HepG2 (cell line): ENCODE data around the gene C14orf119. TPM values are rescaled to one million over a fixed set of nuclear protein-coding genes. Genes with fewer than 3 reads are reported as not detected.

Source experiments
- GFI1 ChIP-seq: sonication (generic); formaldehyde crosslinking; IDR thresholded peaks from 2 replicates; pipeline ENCODE4 v1.5.0; 2020; ENCODE audit warnings: missing genetic modification reagents, mild to moderate bottlenecking, borderline replicate concordance
- HHEX ChIP-seq: IDR thresholded peaks from 2 replicates; pipeline ENCODE4 v1.6.1; 2016; ENCODE audit warnings: control low read depth
- JUND ChIP-seq: sonication (generic); formaldehyde crosslinking; IDR thresholded peaks from 2 replicates; pipeline ENCODE4 v1.8.0; 2022; ENCODE audit warnings: mild to moderate bottlenecking, missing genetic modification reagents
- KAT8 ChIP-seq: IDR thresholded peaks from 2 replicates; pipeline ENCODE4 v1.6.1; 2016; ENCODE audit warnings: missing genetic modification reagents, missing compliant biosample characterization
- MED8 ChIP-seq: sonication (generic); formaldehyde crosslinking; IDR thresholded peaks from 2 replicates; pipeline ENCODE4 v1.8.1; 2023; ENCODE audit warnings: mild to moderate bottlenecking, missing genetic modification reagents; ENCODE audit not compliant: insufficient replicate concordance
- MTF1 ChIP-seq: sonication (generic); formaldehyde crosslinking; IDR thresholded peaks from 2 replicates; pipeline ENCODE4 v1.5.0; 2020; ENCODE audit warnings: missing genetic modification reagents
- PHB2 ChIP-seq: fragments of 450-650 bp; IDR thresholded peaks from 2 replicates; pipeline ENCODE4 v1.6.1; 2018; ENCODE audit not compliant: partially characterized antibody
- PTBP1 ChIP-seq: fragments of 200-400 bp; formaldehyde crosslinking; IDR thresholded peaks from 2 replicates; pipeline ENCODE4 v1.6.1; 2018; ENCODE audit warnings: low read length, low read depth; ENCODE audit not compliant: poor library complexity, severe bottlenecking
- SCMH1 ChIP-seq: sonication (generic); formaldehyde crosslinking; IDR thresholded peaks from 2 replicates; pipeline ENCODE4 v1.9.0; 2021; ENCODE audit warnings: missing genetic modification reagents, mild to moderate bottlenecking, borderline replicate concordance
- SNAI1 ChIP-seq: sonication (generic); formaldehyde crosslinking; IDR thresholded peaks from 2 replicates; pipeline ENCODE4 v1.5.0; 2020; ENCODE audit warnings: mild to moderate bottlenecking, missing genetic modification reagents, borderline replicate concordance
- ZBTB3 ChIP-seq: sonication (generic); formaldehyde crosslinking; IDR thresholded peaks from 2 replicates; pipeline ENCODE4 v1.4.0; 2020; ENCODE audit warnings: low read depth, mild to moderate bottlenecking, moderate library complexity, missing genetic modification reagents, borderline replicate concordance
- ZFX ChIP-seq: sonication (generic); formaldehyde crosslinking; IDR thresholded peaks from 2 replicates; pipeline ENCODE4 v1.4.0; 2020; ENCODE audit warnings: mild to moderate bottlenecking, low read depth, missing genetic modification reagents, moderate library complexity
- ZIK1 ChIP-seq: sonication (generic); formaldehyde crosslinking; IDR thresholded peaks from 2 replicates; pipeline ENCODE4 v1.5.0; 2020; ENCODE audit warnings: mild to moderate bottlenecking, low read depth, missing genetic modification reagents, borderline replicate concordance
- ZNF138 ChIP-seq: sonication (generic); formaldehyde crosslinking; IDR thresholded peaks from 2 replicates; pipeline ENCODE4 v1.5.0; 2020; ENCODE audit warnings: mild to moderate bottlenecking, low read depth, missing genetic modification reagents
- ZNF234 ChIP-seq: sonication (generic); formaldehyde crosslinking; conservative IDR thresholded peaks from 2 replicates; pipeline ENCODE4 v1.5.1; 2020; ENCODE audit warnings: mild to moderate bottlenecking, missing genetic modification reagents
- ZNF737 ChIP-seq: sonication (generic); formaldehyde crosslinking; IDR thresholded peaks from 2 replicates; pipeline ENCODE4 v1.5.0; 2020; ENCODE audit warnings: missing genetic modification reagents, mild to moderate bottlenecking, borderline replicate concordance
- ZZZ3 ChIP-seq: sonication (generic); formaldehyde crosslinking; IDR thresholded peaks from 2 replicates; pipeline ENCODE4 v1.4.0; 2020; ENCODE audit warnings: missing genetic modification reagents, mild to moderate bottlenecking, borderline replicate concordance
- polyA plus RNA-seq, 8 experiments: library from polyadenylated mRNA; depleted of rRNA in 3 of 8; stranded (reverse) in 7 of 8; unstranded in 1 of 8; fragments of >200 nt; fragmentation: Illumina TruSeq in 4 of 8; extraction: Trizol in 4 of 8; gene quantifications; 2 replicates each; pipeline versions ENCODE4 v1.2.1 to v1.2.3, GENCODE V29; 2011 to 2016; ENCODE audit warnings: low read depth in 4 of 8, missing spikeins in 1 of 8, mixed read lengths in 1 of 8; ENCODE audit not compliant: insufficient read depth in 1 of 8
- total RNA-seq, 5 experiments: library from RNA; depleted of rRNA; stranded (reverse); fragments of >200 nt; fragmentation: Illumina TruSeq; extraction: Trizol; gene quantifications; 2 replicates each; pipeline ENCODE4 v1.2.3, GENCODE V29; 2016; ENCODE audit warnings: low read depth in 1 of 5
- TF ChIP-seq, protein P1 (sequence below): sonication (generic); formaldehyde crosslinking; IDR thresholded peaks from 2 replicates; pipeline ENCODE4 v1.5.0; 2020; ENCODE audit warnings: mild to moderate bottlenecking, missing genetic modification reagents
- TF ChIP-seq, protein P2 (sequence below): sonication (generic); formaldehyde crosslinking; IDR thresholded peaks from 2 replicates; pipeline ENCODE4 v1.9.0; 2021; ENCODE audit warnings: missing genetic modification reagents, borderline replicate concordance
- TF ChIP-seq, protein P3 (sequence below): sonication (generic); formaldehyde crosslinking; IDR thresholded peaks from 2 replicates; pipeline ENCODE4 v1.5.0; 2020; ENCODE audit warnings: missing genetic modification reagents
- TF ChIP-seq, protein P4 (sequence below): sonication (generic); formaldehyde crosslinking; IDR thresholded peaks from 2 replicates; pipeline ENCODE4 v1.4.0; 2020; ENCODE audit warnings: missing genetic modification reagents

The C14orf119 gene
- total and polyA plus RNA-seq, 2 of the 13 experiments (the other 11 are each of a cell fraction or from before 2014, with no cell fraction given) = 117 to 206 TPM

DNA sequence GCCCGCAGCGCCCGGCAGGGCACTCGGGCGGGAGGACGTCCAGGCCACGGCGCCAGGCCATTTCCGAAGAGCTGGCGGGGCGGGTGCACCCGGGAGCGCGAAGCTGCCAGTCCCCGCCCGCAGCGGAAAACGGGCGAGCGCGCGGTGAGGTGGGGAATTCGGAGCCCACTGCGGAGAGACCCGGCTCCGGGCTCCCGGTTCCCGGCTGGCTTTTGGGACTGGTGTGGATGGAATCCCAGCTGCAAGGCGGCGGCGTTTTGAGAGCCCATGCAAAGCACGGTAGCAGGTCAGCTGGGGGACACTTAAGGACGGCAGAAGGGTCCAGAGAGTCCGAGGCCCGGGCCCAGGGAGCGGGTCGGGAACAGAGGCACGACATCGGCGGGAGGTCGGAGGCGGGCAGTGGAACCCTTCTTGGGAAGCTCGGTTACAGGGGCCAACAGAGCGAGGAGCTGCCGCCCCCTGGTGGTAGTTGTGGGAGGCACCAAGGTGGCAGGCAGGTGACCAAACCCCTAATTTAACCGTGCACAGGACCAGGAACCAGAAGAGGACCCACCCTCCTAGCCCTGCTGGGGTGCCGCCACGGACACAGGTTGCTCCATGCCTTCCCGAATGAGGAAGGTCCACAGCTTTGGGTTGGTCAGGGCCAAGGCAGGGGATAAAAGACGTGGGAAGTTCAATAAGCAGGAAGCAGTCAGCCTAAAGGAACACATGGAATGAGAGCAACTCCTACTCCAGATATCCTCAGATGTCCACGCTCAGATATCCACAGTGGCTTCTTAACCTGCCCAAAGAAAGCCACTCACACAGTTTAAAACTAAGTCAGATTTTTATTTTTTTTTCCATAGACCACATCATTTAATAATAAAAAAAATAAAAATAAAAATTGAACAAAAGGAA, 37.3 kb upstream of the C14orf119 start (continued):
- TF ChIP-seq ZBTB3 (CRISPR knock-in tag) (0 out of 2 replicates have a peak, but pooled peaks have one; percentile 12), SNAI1 (CRISPR knock-in tag) (peak; percentile 77; the same call in 1 of the 2 replicates), SCMH1 (CRISPR knock-in tag) (no peak), JUND (CRISPR knock-in tag) (no peak), ZNF138 (no peak; the same call in 1 of the 2 replicates), MED8 (CRISPR knock-in tag) (peak; percentile 52), PTBP1 (peak; percentile 98), ZIK1 (CRISPR knock-in tag) (0 out of 2 replicates have a peak, but pooled peaks have one; percentile 50), ZNF234 (CRISPR knock-in tag) (0 out of 2 replicates have a peak, but pooled peaks have one; percentile 72), PHB2 (no peak), ZZZ3 (CRISPR knock-in tag) (no peak), HHEX (CRISPR knock-in tag) (0 out of 2 replicates have a peak, but pooled peaks have one; percentile 30), GFI1 (CRISPR knock-in tag) (peak; percentile 80; the same call in 1 of the 2 replicates), ZFX (CRISPR knock-in tag) (peak; percentile 79), KAT8 (CRISPR knock-in tag) (peak; percentile 78), ZNF737 (CRISPR knock-in tag) (no peak), MTF1 (CRISPR knock-in tag) (no peak)
- TF ChIP-seq, protein P1, sequence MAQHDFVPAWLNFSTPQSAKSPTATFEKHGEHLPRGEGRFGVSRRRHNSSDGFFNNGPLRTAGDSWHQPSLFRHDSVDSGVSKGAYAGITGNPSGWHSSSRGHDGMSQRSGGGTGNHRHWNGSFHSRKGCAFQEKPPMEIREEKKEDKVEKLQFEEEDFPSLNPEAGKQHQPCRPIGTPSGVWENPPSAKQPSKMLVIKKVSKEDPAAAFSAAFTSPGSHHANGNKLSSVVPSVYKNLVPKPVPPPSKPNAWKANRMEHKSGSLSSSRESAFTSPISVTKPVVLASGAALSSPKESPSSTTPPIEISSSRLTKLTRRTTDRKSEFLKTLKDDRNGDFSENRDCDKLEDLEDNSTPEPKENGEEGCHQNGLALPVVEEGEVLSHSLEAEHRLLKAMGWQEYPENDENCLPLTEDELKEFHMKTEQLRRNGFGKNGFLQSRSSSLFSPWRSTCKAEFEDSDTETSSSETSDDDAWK (CRISPR knock-in tag) = no peak
- TF ChIP-seq, protein P2, sequence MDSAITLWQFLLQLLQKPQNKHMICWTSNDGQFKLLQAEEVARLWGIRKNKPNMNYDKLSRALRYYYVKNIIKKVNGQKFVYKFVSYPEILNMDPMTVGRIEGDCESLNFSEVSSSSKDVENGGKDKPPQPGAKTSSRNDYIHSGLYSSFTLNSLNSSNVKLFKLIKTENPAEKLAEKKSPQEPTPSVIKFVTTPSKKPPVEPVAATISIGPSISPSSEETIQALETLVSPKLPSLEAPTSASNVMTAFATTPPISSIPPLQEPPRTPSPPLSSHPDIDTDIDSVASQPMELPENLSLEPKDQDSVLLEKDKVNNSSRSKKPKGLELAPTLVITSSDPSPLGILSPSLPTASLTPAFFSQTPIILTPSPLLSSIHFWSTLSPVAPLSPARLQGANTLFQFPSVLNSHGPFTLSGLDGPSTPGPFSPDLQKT = no peak
- TF ChIP-seq, protein P3, sequence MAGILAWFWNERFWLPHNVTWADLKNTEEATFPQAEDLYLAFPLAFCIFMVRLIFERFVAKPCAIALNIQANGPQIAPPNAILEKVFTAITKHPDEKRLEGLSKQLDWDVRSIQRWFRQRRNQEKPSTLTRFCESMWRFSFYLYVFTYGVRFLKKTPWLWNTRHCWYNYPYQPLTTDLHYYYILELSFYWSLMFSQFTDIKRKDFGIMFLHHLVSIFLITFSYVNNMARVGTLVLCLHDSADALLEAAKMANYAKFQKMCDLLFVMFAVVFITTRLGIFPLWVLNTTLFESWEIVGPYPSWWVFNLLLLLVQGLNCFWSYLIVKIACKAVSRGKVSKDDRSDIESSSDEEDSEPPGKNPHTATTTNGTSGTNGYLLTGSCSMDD (CRISPR knock-in tag) = no peak
- TF ChIP-seq, protein P4, sequence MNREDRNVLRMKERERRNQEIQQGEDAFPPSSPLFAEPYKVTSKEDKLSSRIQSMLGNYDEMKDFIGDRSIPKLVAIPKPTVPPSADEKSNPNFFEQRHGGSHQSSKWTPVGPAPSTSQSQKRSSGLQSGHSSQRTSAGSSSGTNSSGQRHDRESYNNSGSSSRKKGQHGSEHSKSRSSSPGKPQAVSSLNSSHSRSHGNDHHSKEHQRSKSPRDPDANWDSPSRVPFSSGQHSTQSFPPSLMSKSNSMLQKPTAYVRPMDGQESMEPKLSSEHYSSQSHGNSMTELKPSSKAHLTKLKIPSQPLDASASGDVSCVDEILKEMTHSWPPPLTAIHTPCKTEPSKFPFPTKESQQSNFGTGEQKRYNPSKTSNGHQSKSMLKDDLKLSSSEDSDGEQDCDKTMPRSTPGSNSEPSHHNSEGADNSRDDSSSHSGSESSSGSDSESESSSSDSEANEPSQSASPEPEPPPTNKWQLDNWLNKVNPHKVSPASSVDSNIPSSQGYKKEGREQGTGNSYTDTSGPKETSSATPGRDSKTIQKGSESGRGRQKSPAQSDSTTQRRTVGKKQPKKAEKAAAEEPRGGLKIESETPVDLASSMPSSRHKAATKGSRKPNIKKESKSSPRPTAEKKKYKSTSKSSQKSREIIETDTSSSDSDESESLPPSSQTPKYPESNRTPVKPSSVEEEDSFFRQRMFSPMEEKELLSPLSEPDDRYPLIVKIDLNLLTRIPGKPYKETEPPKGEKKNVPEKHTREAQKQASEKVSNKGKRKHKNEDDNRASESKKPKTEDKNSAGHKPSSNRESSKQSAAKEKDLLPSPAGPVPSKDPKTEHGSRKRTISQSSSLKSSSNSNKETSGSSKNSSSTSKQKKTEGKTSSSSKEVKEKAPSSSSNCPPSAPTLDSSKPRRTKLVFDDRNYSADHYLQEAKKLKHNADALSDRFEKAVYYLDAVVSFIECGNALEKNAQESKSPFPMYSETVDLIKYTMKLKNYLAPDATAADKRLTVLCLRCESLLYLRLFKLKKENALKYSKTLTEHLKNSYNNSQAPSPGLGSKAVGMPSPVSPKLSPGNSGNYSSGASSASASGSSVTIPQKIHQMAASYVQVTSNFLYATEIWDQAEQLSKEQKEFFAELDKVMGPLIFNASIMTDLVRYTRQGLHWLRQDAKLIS (CRISPR knock-in tag) = peak; percentile 74; the same call in 1 of the 2 replicates
